Osteoblast (primary cell): Measurements from ENCODE around the gene TMEM63B. TPM values are rescaled to one million over a fixed set of nuclear protein-coding genes. Genes with fewer than 3 reads are reported as not detected.
"Not testable (repeated sequence)": the region's sequence is repeated elsewhere in the genome, so short reads cannot be mapped to it uniquely, and the experiment has no call there.

Experiments used
- DNase-seq: peaks from one replicate; pipeline ENCODE4 v3.0.0; 2011; ENCODE audit warnings: low spot score, mixed read lengths; ENCODE audit not compliant: insufficient read length; ENCODE audit errors: missing footprints
- H2AFZ ChIP-seq: 2 replicates; pipeline ENCODE4 v1.6.0; 2011; ENCODE audit warnings: mild to moderate bottlenecking, low read length
- H3K27ac ChIP-seq: 2 replicates; pipeline ENCODE4 v1.5.1; 2011; ENCODE audit warnings: mild to moderate bottlenecking, low read depth, low read length, moderate library complexity
- H3K27me3 ChIP-seq: 2 replicates; pipeline ENCODE4 v1.6.0; 2012; ENCODE audit warnings: mild to moderate bottlenecking, control low read depth, inconsistent platforms, low read length, moderate library complexity; ENCODE audit not compliant: insufficient read depth
- H3K36me3 ChIP-seq: 2 replicates; pipeline ENCODE4 v1.5.1; 2011; ENCODE audit warnings: mild to moderate bottlenecking, low read length, control low read depth, moderate library complexity; ENCODE audit not compliant: insufficient read depth
- H3K4me1 ChIP-seq: 2 replicates; pipeline ENCODE4 v1.5.1; 2011; ENCODE audit warnings: mild to moderate bottlenecking, low read length, control low read depth, moderate library complexity; ENCODE audit not compliant: insufficient read depth
- H3K4me2 ChIP-seq: 2 replicates; pipeline ENCODE4 v1.6.0; 2011; ENCODE audit warnings: mild to moderate bottlenecking, low read length; ENCODE audit not compliant: insufficient read depth
- H3K4me3 ChIP-seq: fragments of 200-600 bp; sonication (generic); 3 replicates; pipeline ENCODE4 v1.5.1; 2012; ENCODE audit warnings: mild to moderate bottlenecking, low read length, inconsistent platforms; ENCODE audit not compliant: insufficient read depth
- H3K79me2 ChIP-seq: 2 replicates; pipeline ENCODE4 v1.6.0; 2012; ENCODE audit warnings: mild to moderate bottlenecking, low read length, control low read depth, inconsistent platforms; ENCODE audit not compliant: insufficient read depth
- H3K9me3 ChIP-seq: 2 replicates; pipeline ENCODE4 v1.5.1; 2011; ENCODE audit warnings: low read depth, low read length, control low read depth
- H4K20me1 ChIP-seq: 2 replicates; pipeline ENCODE4 v1.6.0; 2012; ENCODE audit warnings: mild to moderate bottlenecking, low read length, control low read depth; ENCODE audit not compliant: insufficient read depth
- total RNA-seq: library from RNA; depleted of rRNA; stranded (reverse); fragments of >200 nt; gene quantifications from 2 replicates; pipeline ENCODE4 v1.2.3, GENCODE V29; 2012
- TF ChIP-seq, protein P1 (sequence below): IDR thresholded peaks from 2 replicates; pipeline ENCODE4 v1.5.1; 2011; ENCODE audit warnings: mild to moderate bottlenecking, low read depth, low read length, moderate library complexity; ENCODE audit errors: extremely low read depth

TMEM63B gene
- total RNA-seq, 1 donor: 36.6 TPM

DNA sequence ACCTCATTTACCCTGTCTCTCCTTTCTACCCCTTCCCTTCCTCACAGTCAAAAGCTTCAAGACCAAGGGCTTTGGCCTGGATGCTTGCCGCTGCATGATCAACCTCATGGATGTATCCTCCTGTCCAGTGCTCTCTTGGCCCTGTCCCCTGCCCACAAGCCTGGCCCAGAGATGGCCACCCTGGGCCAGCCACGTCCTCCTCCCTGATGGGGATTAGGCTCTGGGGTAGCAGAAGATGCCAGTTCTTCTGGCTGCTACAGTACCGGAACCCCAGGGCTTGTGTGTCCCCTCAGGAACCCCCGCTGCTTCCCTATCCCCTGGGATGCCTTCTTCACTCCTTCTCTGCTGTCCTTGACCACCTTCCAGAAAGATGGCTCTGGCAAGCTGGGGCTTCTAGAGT is 53.5 kb downstream of the TMEM63B start:
- no peak overlapping the region for H2AFZ ChIP-seq
- no peak overlapping the region for H3K4me3 ChIP-seq
- H3K9me3 ChIP-seq: no peaks in the 10 kb centered on the region
- H3K4me1 ChIP-seq: peaks cover 21% of the 10 kb centered on the region
- H3K4me2 ChIP-seq: no peak overlapping the region
- H4K20me1 ChIP-seq: no peaks in the 10 kb centered on the region
- TF ChIP-seq, protein P1, sequence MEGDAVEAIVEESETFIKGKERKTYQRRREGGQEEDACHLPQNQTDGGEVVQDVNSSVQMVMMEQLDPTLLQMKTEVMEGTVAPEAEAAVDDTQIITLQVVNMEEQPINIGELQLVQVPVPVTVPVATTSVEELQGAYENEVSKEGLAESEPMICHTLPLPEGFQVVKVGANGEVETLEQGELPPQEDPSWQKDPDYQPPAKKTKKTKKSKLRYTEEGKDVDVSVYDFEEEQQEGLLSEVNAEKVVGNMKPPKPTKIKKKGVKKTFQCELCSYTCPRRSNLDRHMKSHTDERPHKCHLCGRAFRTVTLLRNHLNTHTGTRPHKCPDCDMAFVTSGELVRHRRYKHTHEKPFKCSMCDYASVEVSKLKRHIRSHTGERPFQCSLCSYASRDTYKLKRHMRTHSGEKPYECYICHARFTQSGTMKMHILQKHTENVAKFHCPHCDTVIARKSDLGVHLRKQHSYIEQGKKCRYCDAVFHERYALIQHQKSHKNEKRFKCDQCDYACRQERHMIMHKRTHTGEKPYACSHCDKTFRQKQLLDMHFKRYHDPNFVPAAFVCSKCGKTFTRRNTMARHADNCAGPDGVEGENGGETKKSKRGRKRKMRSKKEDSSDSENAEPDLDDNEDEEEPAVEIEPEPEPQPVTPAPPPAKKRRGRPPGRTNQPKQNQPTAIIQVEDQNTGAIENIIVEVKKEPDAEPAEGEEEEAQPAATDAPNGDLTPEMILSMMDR: no peak
- H3K79me2 ChIP-seq: no peaks in the 10 kb centered on the region
- no peaks in the 10 kb centered on the region for H3K36me3 ChIP-seq
- H3K27me3 ChIP-seq: peaks cover 12% of the 10 kb centered on the region
- DNase-seq: no peak
- no peak overlapping the region for H3K27ac ChIP-seq

DNA sequence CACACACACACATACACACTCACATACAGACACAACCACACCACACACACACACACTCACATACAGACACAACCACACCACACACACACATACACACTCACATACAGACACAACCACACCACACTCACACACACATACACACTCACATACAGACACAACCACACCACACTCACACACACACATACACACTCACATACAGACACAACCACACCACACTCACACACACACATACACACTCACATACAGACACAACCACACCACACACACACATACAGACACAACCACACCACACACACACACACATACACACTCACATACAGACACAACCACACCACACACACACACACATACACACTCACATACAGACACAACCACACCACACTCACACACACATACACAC is 54.4 kb downstream of the TMEM63B start:
- peaks cover 21% of the 10 kb centered on the region for H3K4me1 ChIP-seq
- DNase-seq, H3K36me3 ChIP-seq: not testable (repeated sequence)

DNA sequence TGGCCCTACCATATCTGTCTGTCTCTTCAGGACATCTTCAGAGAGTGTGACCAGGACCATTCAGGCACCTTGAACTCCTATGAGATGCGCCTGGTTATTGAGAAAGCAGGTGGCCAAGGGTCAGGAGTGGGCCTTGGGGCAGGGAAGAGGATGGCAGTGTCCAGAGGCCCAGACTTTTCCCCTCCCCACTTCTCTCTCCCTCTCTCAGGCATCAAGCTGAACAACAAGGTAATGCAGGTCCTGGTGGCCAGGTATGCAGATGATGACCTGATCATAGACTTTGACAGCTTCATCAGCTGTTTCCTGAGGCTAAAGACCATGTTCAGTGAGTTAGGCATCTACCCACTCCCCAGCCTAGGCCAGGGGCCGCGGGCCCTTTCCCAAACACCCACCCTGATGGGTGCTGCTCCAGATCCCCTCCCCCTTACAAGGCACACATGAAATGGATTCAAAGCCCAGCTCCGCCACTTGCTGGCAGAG is 55.6 kb downstream of the TMEM63B start:
- no peak for DNase-seq
- H3K36me3 ChIP-seq: no peaks in the 10 kb centered on the region
- no peak overlapping the region for H3K27ac ChIP-seq
- no peaks in the 10 kb centered on the region for H4K20me1 ChIP-seq
- no peak overlapping the region for H3K4me3 ChIP-seq
- H3K4me2 ChIP-seq: no peak overlapping the region
- H3K79me2 ChIP-seq: no peaks in the 10 kb centered on the region
- H3K4me1 ChIP-seq: peaks cover 16% of the 10 kb centered on the region
- TF ChIP-seq, protein P1: no peak
- H2AFZ ChIP-seq: no peak overlapping the region
- peaks cover 12% of the 10 kb centered on the region for H3K27me3 ChIP-seq
- H3K9me3 ChIP-seq: no peaks in the 10 kb centered on the region

More for the DNA sequence above, 54.4 kb downstream of the TMEM63B start:
- H3K27me3 ChIP-seq: peaks cover 12% of the 10 kb centered on the region
- H3K79me2 ChIP-seq, H4K20me1 ChIP-seq, H2AFZ ChIP-seq, H3K4me2 ChIP-seq, H3K9me3 ChIP-seq, H3K4me3 ChIP-seq, H3K27ac ChIP-seq: not testable (repeated sequence)

DNA sequence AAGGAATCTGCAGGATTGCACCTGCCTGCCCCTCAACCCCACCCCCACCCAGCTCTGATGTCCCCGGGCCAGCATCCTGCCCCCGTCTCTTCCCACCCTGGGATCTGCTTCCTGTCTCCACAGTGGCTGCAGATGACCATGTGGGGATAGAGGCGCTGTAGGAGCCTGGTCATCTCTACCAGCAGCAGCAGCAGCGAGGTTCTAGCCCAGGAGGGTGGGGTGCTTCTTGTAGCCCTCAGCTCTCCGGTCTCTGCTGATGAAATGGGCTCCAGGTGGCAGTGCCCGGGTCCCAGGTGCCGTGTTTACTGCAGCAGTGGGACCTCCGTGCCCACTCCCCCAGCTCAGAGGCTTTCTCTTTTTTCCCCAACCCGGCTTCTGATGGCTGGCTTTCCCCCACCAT is 56.4 kb downstream of the TMEM63B start:
- no peaks in the 10 kb centered on the region for H3K9me3 ChIP-seq
- no peak overlapping the region for H2AFZ ChIP-seq
- H4K20me1 ChIP-seq: no peaks in the 10 kb centered on the region
- H3K36me3 ChIP-seq: no peaks in the 10 kb centered on the region
- TF ChIP-seq, protein P1: no peak
- H3K27ac ChIP-seq: no peak overlapping the region
- peaks cover 8% of the 10 kb centered on the region for H3K4me1 ChIP-seq
- no peaks in the 10 kb centered on the region for H3K79me2 ChIP-seq
- H3K4me2 ChIP-seq: no peak overlapping the region
- no peak overlapping the region for H3K4me3 ChIP-seq
- no peak for DNase-seq
- peaks cover 12% of the 10 kb centered on the region for H3K27me3 ChIP-seq

DNA sequence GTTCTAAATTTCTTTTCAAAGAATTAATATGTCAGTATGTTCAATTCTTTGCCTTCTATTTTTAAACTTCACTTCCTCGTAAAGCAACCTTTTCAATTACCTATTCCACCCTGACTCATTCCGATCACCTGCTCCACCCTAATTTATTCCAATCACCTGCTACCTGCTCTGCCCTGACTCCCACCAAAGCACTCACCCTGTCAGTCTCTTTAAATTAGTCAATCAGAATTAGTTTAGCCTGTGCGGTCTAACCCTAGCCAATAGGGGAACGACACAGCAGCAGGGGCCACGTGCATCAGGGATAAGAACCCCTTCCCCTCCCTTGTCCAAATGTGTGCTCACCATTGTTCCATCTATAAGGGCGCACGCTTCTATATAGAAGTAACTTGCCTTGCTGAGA is 58.0 kb downstream of the TMEM63B start:
- H4K20me1 ChIP-seq, H3K79me2 ChIP-seq, H3K36me3 ChIP-seq, DNase-seq, H2AFZ ChIP-seq, H3K4me3 ChIP-seq, H3K4me2 ChIP-seq, H3K4me1 ChIP-seq, H3K27ac ChIP-seq, H3K9me3 ChIP-seq: not testable (repeated sequence)
- peaks cover 14% of the 10 kb centered on the region for H3K27me3 ChIP-seq
